Gastroesophageal sphincter (tissue), 4 donors: ENCODE measurements around the gene DUXA. TPM values are rescaled to one million over a fixed set of nuclear protein-coding genes. Genes with fewer than 3 reads are reported as not detected.
A peak's percentile ranks its signal among the peaks of the same experiment; 100 is the strongest.
"Not testable (repeated sequence)": the region's sequence is repeated elsewhere in the genome, so short reads cannot be mapped to it uniquely, and the experiment has no call there.

Experiments used
- ATAC-seq: fragments of 150-250 bp; one replicate; pipeline ENCODE4 v1.9.1; 2016; ENCODE audit warnings: mild to moderate bottlenecking, moderate library complexity
- H3K27ac ChIP-seq, 4 donors: fragments of 200-600 bp; sonication (generic) in 3 of 4; 1 replicate in 3 of 4; 2 replicates in 1 of 4; pipeline ENCODE4 v1.5.1; 2016 to 2019
- H3K27me3 ChIP-seq: fragments of 200-600 bp; sonication (generic); one replicate; pipeline ENCODE4 v1.5.1; 2019
- H3K36me3 ChIP-seq, 2 donors: fragments of 200-600 bp; sonication (generic); one replicate each; pipeline ENCODE4 v1.5.1; 2019; ENCODE audit warnings: control low read depth in 1 of 2
- H3K4me1 ChIP-seq, 3 donors: fragments of 200-600 bp; sonication (generic); 1 replicate in 2 of 3; 2 replicates in 1 of 3; pipeline ENCODE4 v1.5.1; 2016 to 2019; ENCODE audit warnings: control low read depth in 2 of 3
- H3K4me3 ChIP-seq, 2 donors: fragments of 200-600 bp; sonication (generic); one replicate each; pipeline ENCODE4 v1.5.1; 2019; ENCODE audit warnings: mild to moderate bottlenecking in 1 of 2, moderate library complexity in 1 of 2
- H3K9me3 ChIP-seq, 3 donors: fragments of 200-600 bp; sonication (generic); one replicate each; pipeline ENCODE4 v1.5.1; 2017 to 2019; ENCODE audit warnings: control low read depth in 2 of 3
- CTCF ChIP-seq, 4 experiments: fragments of 200-600 bp in 2 of 4; fragments of 450-650 bp in 2 of 4; sonication (generic) in 1 of 4; IDR thresholded peaks; one replicate each; pipeline ENCODE4 v1.5.1; 2017 to 2019; ENCODE audit warnings: antibody characterized with exemption in 4 of 4, mild to moderate bottlenecking in 2 of 4, moderate library complexity in 2 of 4
- EP300 ChIP-seq: sonication (generic); formaldehyde crosslinking; IDR thresholded peaks from one replicate; pipeline ENCODE4 v1.6.1; 2017; ENCODE audit warnings: antibody characterized with exemption, mild to moderate bottlenecking
- POLR2A ChIP-seq, 2 donors: fragments of 450-650 bp; IDR thresholded peaks; one replicate each; pipeline ENCODE4 v1.6.1; 2017; ENCODE audit warnings: antibody characterized with exemption in 2 of 2, mild to moderate bottlenecking in 2 of 2, moderate library complexity in 1 of 2
- POLR2AphosphoS5 ChIP-seq: sonication (generic); formaldehyde crosslinking; IDR thresholded peaks from one replicate; pipeline ENCODE4 v1.6.1; 2017; ENCODE audit warnings: antibody characterized with exemption
- WGBS, 2 donors: methylation state at CpG; one replicate each; pipeline ENCODE4 v1.1.5; 2018; ENCODE audit warnings: low coverage in 1 of 2; 5-methylcytosine and 5-hydroxymethylcytosine counted together
- total RNA-seq, 4 donors: library from RNA; depleted of rRNA; stranded (reverse); fragments of >200 nt; gene quantifications; one replicate each; pipeline ENCODE4 v1.1.0, GENCODE V29; 2016

DUXA gene
- total RNA-seq = not detected

DNA sequence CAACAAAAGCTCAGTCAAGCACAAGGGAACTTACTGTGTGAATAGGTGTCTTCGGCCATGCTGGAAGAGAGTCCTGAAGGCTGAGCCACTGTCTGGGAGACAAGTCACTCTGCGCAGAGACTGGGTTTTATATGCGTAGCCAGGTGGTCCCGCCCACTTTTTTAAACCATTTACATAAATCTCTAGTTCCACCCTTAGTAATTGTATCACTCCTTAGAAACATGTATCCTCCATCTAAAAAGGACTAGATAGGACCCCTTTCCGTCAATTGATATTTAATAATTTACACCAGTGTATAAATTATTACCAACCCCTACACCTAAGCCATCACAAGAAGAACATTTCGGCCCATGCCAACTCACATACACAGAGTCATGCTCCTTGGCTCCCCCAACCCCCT is at the start of gene DUXA:
TSS of gene DUXA (minus strand) at position 101 of the 400 bp plus-strand sequence. CDS start at position 59, 42 bp downstream.
- H3K27me3 ChIP-seq = no peaks in the 10 kb centered on the region
- no peak for ATAC-seq
- WGBS, 2 donors = 72 to 80% methylated on average over 4 to 6 of the region's 6 CpGs

GRCh38 chr19:57212109-57212508 is 44.8 kb upstream of the DUXA start:
- no peaks in the 10 kb centered on the region for H3K27me3 ChIP-seq
- TF ChIP-seq POLR2AphosphoS5 = no peak
- H3K36me3 ChIP-seq = peaks cover 4 to 86% of the 10 kb centered on the region in 2 donors
- peaks cover 0 to 31% (median 0%) of the 10 kb centered on the region in 3 donors for H3K9me3 ChIP-seq
- H3K27ac ChIP-seq = no peak overlapping the region
- 92% methylated on average over 2 of the region's 7 CpGs; no CpG with 5 or more reads in 1 of the 2 donors for WGBS, 2 donors
- H3K4me3 ChIP-seq = no peak overlapping the region
- H3K4me1 ChIP-seq = no peaks in the 10 kb centered on the region
- ATAC-seq = no peak

More for the DNA sequence above, at the start of gene DUXA:
- peaks cover 0 to 7% (median 0%) of the 10 kb centered on the region in 3 donors for H3K4me1 ChIP-seq
- no peak within 1 kb of the TSS for H3K4me3 ChIP-seq
- TF ChIP-seq POLR2AphosphoS5 (no peak), CTCF (IDR thresholded peaks at IDR 0.05) (no peak), POLR2A (IDR thresholded peaks at IDR 0.05) (no peak), EP300 (no peak)
- H3K9me3 ChIP-seq = no peaks in the 10 kb centered on the region
- no peak within 1 kb of the TSS for H3K27ac ChIP-seq
- H3K36me3 ChIP-seq = no peaks in the 10 kb centered on the region

- Histone ChIP-seq H3K27me3 (no peaks in the 10 kb centered on the region), H3K36me3 (peaks cover 4 to 87% of the 10 kb centered on the region in 2 donors), H3K27ac (no peak overlapping the region), H3K4me1 (no peaks in the 10 kb centered on the region), H3K4me3 (no peak overlapping the region), H3K9me3 (peaks cover 0 to 31% (median 0%) of the 10 kb centered on the region in 3 donors)
- 89 to 90% methylated on average over 3 to 4 of the region's 4 CpGs for WGBS, 2 donors
- no peak for TF ChIP-seq CTCF (IDR thresholded peaks at IDR 0.05)
- TF ChIP-seq POLR2AphosphoS5 = no peak
- no peak for TF ChIP-seq POLR2A (IDR thresholded peaks at IDR 0.05)
- no peak for TF ChIP-seq EP300
- ATAC-seq = no peak
These were observed 43.1 kb upstream of the DUXA start for GRCh38 chr19:57210381-57210780.

DNA sequence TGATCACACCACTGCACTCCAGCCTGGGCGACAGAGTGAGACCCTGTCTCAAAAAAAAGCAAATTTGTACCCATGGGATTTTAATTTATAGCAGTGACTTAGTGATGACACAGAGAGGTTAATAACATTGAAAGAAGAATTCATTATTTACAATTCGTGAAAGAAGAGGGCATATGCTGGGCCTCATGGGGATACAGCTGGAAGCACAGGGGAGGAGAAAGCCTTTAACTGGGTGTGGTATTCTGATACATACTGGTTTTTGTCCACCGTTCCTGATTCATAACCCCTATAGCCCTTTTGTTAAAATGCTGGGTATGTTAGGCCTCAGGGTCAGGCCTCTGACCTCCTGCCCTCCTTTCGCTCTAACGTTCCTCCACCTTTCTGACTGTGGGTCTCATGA is 34.9 kb upstream of the DUXA start:
- no peak for ATAC-seq
- H3K9me3 ChIP-seq = peaks cover 0 to 6% (median 0%) of the 10 kb centered on the region in 3 donors
- 68 to 76% methylated on average over 3 to 5 of the region's 5 CpGs for WGBS, 2 donors
- H3K27me3 ChIP-seq = no peaks in the 10 kb centered on the region
- TF ChIP-seq CTCF (IDR thresholded peaks at IDR 0.05) (no peak), POLR2A (IDR thresholded peaks at IDR 0.05) (no peak), POLR2AphosphoS5 (no peak), EP300 (no peak)
- H3K4me3 ChIP-seq = no peak overlapping the region
- H3K4me1 ChIP-seq = peaks cover 0 to 24% (median 0%) of the 10 kb centered on the region in 3 donors
- no peak overlapping the region for H3K27ac ChIP-seq
- peaks cover 0 to 97% of the 10 kb centered on the region in 2 donors for H3K36me3 ChIP-seq

- H3K9me3 ChIP-seq, ATAC-seq: not testable (repeated sequence)
- 95 to 96% methylated on average over 4 to 6 of the region's 6 CpGs for WGBS, 2 donors
These were observed 30.6 kb upstream of the DUXA start for GRCh38 chr19:57197874-57198273.

DNA sequence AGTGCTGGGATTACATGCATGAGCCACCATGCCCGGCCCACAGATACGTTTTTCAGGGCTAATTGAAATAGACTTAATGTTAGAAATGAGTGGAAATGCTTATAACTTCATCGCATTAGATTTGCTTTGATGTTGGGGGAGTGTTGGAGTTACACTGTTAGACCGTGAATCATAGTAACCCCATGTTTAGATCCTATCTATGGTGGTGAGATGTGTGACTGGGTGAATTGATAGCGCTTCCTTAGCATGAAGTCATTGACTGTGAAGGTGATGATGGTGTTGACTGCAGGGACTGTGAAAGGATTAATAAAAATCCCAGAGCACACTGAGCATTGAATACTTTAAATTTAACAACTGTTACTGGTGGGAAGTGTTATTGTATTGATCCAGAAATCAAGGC is 25.7 kb upstream of the DUXA start:
- no peak overlapping the region for H3K27ac ChIP-seq
- peaks cover 0 to 53% of the 10 kb centered on the region in 2 donors for H3K36me3 ChIP-seq
- ATAC-seq = no peak
- no peaks in the 10 kb centered on the region for H3K27me3 ChIP-seq
- H3K4me1 ChIP-seq = peaks cover 0 to 29% (median 13%) of the 10 kb centered on the region in 3 donors
- TF ChIP-seq POLR2AphosphoS5 = no peak
- no peak for TF ChIP-seq CTCF (IDR thresholded peaks at IDR 0.05)
- no peak for TF ChIP-seq POLR2A (IDR thresholded peaks at IDR 0.05)
- TF ChIP-seq EP300 = no peak
- WGBS, 2 donors = 86 to 90% methylated on average over 4 of the region's 5 CpGs
- no peaks in the 10 kb centered on the region for H3K9me3 ChIP-seq
- H3K4me3 ChIP-seq = peak overlapping the region in 1 of 2 donors; percentile 65

More at GRCh38 chr19:57197874-57198273, 30.6 kb upstream of the DUXA start:
- H3K4me3 ChIP-seq, H3K27ac ChIP-seq, H3K27me3 ChIP-seq: not testable (repeated sequence)
- peaks cover 0 to 29% (median 6%) of the 10 kb centered on the region in 3 donors for H3K4me1 ChIP-seq
- H3K36me3 ChIP-seq = peaks cover 0 to 100% of the 10 kb centered on the region in 2 donors
